Measurements from ENCODE around the gene HBG2.
"Not testable (repeated sequence)": the region's sequence is repeated elsewhere in the genome, so short reads cannot be mapped to it uniquely, and the experiment has no call there.

Gene HBG2

DNA sequence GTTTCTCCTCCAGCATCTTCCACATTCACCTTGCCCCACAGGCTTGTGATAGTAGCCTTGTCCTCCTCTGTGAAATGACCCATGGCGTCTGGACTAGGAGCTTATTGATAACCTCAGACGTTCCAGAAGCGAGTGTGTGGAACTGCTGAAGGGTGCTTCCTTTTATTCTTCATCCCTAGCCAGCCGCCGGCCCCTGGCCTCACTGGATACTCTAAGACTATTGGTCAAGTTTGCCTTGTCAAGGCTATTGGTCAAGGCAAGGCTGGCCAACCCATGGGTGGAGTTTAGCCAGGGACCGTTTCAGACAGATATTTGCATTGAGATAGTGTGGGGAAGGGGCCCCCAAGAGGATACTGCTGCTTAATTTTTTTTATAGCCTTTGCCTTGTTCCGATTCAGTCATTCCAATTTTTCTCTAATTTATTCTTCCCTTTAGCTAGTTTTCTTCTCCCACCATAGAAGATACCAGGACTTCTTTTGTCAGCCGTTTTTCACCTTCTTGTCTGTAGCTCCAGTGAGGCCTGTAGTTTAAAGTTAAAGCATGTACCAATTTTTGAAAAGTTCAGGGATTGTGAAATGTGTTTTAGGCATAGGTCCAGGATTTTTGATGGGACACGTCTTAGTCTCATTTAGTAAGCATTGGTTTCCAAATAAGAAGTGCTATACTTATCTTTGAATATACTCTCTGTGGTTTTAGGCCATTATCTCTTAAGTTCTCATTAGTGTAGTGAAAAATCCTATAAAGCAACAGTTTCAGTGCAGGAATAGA is at the start of gene HBG2:
Gene HBG2 (minus strand): TSS at position 136 of the 768 bp plus-strand sequence. CDS start 53 bp downstream, at position 83.
- DNase-seq; in situ Hi-C loops (cut with MboI; ENCODE audit: low pct_unique_long_range_greater_than_20kb, low sequenced_read_pairs): not testable (repeated sequence)

DNA sequence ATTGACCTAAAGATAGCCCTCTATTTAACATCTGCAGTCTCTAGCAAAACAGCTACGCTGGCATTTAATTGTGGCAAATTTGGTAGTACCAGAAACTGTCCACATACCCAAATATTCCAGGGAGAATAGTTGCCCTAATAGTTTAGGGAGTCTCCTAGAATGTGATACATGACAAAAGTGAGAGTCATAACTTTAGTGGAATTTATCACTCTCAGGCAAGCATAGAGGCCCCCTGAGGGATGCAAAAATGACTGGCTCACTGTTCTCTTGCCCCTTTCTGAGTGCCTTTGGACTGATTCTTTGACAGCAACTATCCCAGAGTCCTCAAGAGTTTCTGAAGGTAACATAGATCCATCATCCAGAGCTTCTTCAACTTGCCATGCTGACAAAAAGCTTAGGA is 49.5 kb upstream of the HBG2 start:
- in situ Hi-C loops (cut with MboI; ENCODE audit: low pct_unique_long_range_greater_than_20kb, low sequenced_read_pairs), result no loop called here

DNA sequence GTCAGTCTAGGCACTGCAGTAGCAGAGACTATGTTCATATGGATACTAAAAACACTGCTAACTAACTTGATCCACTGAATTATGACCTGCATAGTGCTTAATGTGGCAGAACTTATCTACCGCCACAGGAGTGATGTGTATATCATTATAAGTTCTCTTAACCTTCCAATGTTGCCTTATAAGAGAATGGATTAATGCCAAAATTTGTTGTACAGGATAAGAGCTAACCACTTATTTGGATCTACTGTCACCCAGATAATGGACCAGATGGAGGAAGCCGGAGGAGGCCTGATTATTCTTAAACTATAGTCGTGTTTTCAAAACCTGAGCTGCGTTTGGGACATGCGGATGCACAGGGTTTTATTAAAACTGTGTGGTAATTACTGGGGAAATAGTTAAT is 49.0 kb upstream of the HBG2 start:
- in situ Hi-C loops (cut with MboI; ENCODE audit: low pct_unique_long_range_greater_than_20kb, low sequenced_read_pairs), result no loop called here
- DNase-seq, result no peak

More for the DNA sequence above, 49.5 kb upstream of the HBG2 start:
- DNase-seq, result no peak

DNA sequence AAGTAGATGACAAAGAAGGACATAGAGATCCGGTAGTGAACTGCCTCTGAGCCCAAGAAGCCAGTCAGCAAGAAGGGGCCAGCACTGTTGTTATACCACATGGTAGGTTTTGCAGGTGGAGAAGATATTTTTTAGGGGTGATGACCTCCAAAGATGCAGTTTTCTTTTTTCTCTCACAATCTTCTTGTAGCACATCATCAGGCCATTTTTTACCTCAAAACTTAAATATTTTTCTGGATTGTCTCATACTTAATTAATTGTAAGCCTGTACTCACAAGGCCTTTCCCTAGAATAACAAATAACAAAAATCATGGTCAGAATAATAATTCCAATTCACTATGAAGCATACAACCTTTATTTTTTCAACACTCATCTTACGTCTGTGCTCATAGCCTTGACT is 47.3 kb upstream of the HBG2 start, which contains the start of gene OR51B4:
Gene OR51B4 (minus strand): TSS at position 101 of the 400 bp plus-strand sequence. CDS start 0 bp downstream, at position 101.
- no peak for DNase-seq
- in situ Hi-C loops (cut with MboI; ENCODE audit: low pct_unique_long_range_greater_than_20kb, low sequenced_read_pairs), result no loop called here

DNA sequence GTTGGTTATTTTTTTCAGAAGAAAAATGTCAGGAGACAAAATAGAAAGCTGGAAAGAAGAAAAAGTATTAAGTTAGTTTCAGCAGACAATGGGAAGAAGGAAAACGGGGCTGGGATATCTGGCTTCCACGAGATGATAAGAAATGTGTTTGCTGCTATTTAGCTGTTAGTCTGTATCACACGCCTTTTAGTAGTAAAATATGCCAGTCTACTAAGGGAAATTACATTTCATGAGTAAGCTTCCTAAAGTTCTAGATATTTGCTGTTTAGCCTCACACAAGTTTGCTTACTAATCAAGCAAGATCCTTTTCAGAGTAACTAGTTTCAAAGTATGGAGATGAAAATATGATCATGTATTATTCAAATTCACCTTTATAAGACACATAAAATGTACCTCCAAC is 45.7 kb upstream of the HBG2 start:
- no peak for DNase-seq
- in situ Hi-C loops (cut with MboI; ENCODE audit: low pct_unique_long_range_greater_than_20kb, low sequenced_read_pairs), result no loop called here

DNA sequence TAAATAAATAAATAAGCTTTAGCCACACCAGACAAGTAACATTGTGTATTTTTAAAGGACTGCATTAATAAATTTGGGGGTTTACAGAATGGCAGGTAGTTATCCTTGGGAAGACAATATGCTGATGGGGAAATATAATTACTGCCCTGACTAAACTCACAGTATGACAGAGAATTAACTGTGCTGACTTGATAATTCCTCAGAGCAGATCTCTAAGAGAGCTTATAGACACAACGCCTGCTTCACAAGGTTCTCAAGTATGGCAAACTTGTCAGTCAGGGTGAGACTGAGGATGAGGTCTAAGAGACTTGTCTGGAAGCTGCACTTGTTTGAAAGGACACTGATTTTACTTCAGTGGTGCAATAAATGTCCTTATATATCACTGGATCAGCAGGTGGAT is 43.9 kb upstream of the HBG2 start:
- DNase-seq, result no peak
- in situ Hi-C loops (cut with MboI; ENCODE audit: low pct_unique_long_range_greater_than_20kb, low sequenced_read_pairs), result no loop called here

DNA sequence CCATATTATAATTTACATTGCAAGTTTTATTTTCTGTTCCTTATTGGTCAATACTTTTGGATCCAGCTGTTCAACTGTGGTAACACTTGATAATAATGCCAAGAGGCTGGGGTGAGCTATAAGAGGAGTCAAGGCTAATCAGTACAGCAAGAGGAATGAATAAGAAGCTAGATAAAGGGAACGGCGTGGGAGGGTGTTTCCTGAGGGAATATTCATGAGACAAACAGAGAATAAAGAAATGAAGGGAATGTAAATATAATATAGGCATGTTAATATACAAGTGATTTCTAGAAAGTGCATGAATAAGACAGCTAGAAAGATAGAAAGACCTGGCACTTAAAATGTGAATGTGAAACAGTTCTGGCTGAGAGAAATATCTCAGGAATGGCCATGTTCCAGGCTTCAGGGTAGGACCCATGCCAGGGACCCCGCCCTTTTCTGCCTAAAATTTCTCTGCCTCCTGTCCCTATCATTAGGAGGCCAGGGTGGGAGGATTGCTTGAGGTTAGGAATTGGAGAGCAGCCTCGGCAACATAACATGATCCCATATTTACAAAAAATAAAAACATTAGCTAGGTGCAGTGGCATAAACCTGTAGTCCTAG is 43.2 kb upstream of the HBG2 start:
- DNase-seq, result no peak
- in situ Hi-C loops (cut with MboI; ENCODE audit: low pct_unique_long_range_greater_than_20kb, low sequenced_read_pairs), result no loop called here

DNA sequence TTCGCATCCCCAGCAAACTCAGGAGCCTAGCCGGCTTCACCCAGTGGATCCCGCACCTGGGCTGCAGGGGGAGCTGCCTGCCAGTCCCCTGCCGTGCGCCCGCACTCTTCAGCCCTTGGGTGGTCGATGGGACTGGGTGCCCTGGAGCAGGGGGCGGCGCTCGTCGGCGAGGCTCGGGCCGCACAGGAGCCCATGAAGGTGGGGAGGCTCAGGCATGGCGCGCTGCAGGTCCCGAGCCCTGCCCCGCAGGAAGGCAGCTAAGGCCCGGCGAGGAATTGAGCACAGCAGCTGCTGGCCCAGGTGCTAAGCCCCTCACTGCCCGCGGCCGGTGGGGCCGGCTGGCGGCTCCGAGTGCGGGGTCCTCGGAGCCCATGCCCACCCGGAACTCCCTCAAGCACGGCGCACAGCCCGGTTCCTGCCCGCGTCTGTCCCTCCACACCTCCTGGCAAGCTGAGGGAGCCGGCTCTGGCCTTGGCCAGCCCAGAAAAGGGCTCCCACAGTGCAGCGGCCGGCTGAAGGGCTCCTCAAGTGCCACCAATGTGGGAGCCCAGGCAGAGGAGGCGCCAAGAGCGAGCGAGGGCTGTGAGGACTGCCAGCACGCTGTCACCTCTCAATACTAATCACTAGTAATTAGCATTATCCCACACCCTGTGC is 39.9 kb upstream of the HBG2 start:
- in situ Hi-C loops (cut with MboI; ENCODE audit: low pct_unique_long_range_greater_than_20kb, low sequenced_read_pairs), result not testable (repeated sequence)

DNA sequence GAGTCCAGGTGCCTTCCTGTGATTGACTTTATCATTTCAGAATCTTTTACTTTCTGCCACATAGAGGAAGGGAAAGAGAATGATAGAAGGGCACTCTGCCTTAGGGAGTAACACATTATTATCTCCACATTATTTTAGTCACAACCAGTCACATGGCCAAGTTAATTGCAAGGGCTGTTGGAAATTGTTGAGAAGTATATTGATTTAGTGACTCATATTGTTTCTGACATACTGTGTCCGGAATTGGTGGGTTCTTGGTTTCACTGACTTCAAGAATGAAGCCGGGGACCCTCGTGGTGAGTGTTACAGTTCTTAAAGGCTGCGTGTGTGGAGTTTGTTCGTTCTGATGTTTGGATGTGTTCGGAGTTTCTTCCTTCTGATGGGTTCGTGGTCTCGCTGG is 38.4 kb upstream of the HBG2 start:
- DNase-seq, result no peak
- in situ Hi-C loops (cut with MboI; ENCODE audit: low pct_unique_long_range_greater_than_20kb, low sequenced_read_pairs), result no loop called here

More for the DNA sequence above, 39.9 kb upstream of the HBG2 start:
- DNase-seq, result not testable (repeated sequence)

DNA sequence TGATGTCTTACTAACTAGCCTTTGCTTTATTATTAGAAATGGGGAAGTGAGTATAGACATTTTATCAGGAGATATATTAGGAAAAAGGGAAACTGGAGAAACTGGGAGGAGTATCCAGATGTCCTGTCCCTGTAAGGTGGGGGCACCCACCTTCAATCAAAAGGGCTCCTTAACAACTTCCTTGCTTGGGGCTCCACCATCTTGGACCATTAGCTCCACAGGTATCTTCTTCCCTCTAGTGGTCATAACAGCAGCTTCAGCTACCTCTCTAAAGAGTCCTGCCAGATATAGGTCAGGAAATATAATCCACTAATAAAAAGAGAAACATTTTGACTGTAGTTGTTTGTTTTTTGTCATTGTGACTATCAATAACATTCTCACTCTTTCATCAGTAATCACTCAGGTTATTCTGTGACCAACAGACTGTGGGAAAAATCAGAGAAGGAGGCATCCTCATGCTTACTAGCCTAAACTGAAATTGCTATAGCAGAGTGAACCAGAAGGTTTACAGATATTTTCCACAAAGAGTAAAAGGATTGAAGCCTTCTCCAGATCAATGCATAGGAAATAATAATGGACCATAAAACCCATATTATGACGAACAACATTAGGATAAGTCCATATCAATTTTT is 36.7 kb upstream of the HBG2 start:
- peak; percentile 11 for DNase-seq
- in situ Hi-C loops (cut with MboI; ENCODE audit: low pct_unique_long_range_greater_than_20kb, low sequenced_read_pairs), result no loop called here

DNA sequence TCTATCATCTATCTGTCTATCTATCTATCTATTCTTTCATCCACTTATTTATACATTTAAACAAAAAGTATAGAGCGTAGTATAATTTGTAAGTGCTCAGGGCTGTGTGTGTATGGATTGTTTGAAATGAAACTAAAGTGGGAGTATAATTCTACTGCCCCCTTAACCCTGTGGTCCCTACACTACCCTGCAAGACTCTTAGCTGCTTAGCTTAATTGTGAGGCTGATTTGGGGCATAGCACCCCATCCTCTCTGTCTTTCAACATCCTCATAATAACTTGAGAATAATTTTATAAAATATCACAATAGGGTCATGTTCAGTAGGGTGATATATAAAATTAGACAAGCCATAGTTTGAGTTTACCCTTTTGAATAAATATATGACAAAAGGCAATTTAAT is 35.5 kb upstream of the HBG2 start:
- in situ Hi-C loops (cut with MboI; ENCODE audit: low pct_unique_long_range_greater_than_20kb, low sequenced_read_pairs), result no loop called here
- no peak for DNase-seq

DNA sequence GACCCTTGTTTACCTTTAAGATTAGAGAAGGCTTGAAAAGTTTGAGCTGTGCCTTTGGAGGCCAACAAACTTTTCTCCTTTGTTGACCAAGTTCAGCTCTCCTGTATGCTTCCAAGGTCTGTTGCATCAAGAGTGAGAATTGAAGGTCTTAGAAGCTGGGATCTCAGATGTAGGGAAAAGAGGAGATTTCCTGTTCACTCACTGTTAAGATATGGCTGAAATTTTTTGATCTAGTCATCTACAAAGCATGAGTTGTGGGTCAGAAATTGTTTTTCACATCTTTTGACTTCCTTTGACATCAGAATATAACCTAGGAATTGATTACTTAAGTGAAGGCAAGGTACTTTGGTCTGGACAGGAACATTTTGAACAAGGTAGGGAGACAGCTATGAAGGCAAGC is 35.1 kb upstream of the HBG2 start:
- no peak for DNase-seq
- in situ Hi-C loops (cut with MboI; ENCODE audit: low pct_unique_long_range_greater_than_20kb, low sequenced_read_pairs), result no loop called here

DNA sequence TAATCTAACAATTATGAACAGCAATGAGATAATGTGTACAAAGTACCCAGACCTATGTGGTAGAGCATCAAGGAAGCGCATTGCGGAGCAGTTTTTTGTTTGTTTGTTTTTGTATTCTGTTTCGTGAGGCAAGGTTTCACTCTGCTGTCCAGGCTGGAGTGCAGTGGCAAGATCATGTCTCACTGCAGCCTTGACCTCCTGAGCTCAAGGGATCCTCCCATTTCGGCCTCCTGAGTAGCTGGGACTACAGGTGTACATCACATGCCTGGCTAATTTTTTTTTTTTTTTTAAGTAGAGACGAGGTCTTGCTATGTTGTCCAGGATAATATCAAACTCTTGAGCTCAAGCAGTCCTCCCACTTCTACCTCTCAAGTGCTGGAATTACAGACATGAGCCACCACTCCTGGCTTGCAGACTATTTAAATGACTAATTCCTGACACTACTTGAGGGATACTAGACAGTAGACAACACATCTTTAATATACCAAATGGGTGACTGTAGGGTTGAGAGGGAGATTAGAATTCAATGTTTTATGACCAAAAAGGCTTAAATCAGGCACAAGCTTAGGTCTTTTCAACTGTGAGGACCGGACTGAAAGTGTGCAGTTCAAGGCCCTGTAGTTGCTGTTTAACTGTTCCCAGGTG is 34.4 kb upstream of the HBG2 start:
- in situ Hi-C loops (cut with MboI; ENCODE audit: low pct_unique_long_range_greater_than_20kb, low sequenced_read_pairs), result no loop called here
- DNase-seq, result no peak

DNA sequence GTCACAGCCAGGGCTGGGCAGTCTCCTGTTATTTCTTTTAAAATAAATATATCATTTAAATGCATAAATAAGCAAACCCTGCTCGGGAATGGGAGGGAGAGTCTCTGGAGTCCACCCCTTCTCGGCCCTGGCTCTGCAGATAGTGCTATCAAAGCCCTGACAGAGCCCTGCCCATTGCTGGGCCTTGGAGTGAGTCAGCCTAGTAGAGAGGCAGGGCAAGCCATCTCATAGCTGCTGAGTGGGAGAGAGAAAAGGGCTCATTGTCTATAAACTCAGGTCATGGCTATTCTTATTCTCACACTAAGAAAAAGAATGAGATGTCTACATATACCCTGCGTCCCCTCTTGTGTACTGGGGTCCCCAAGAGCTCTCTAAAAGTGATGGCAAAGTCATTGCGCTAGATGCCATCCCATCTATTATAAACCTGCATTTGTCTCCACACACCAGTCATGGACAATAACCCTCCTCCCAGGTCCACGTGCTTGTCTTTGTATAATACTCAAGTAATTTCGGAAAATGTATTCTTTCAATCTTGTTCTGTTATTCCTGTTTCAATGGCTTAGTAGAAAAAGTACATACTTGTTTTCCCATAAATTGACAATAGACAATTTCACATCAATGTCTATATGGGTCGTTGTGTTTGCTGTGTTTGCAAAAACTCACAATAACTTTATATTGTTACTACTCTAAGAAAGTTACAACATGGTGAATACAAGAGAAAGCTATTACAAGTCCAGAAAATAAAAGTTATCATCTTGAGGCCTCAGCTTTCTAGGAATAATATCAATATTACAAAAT is 33.7 kb upstream of the HBG2 start:
- in situ Hi-C loops (cut with MboI; ENCODE audit: low pct_unique_long_range_greater_than_20kb, low sequenced_read_pairs), result no loop called here
- no peak for DNase-seq

DNA sequence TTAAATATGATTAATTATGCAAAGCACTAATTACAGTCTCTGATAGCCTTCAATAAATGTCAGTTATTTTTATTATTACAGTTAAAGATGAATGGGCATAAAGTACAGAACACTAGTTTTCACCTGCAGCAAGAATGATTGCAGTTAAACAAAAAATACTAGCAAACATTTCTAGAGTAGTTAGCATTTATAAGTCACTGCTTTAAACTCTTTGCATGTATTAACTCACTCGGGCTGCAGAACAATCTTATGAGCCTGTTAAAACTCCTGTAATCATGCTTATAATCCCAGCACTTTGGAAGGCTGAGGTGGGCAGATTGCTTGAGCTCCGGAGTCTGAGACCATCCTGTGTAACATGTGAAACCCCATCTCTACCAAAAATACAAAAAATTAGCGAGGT is 32.3 kb upstream of the HBG2 start:
- in situ Hi-C loops (cut with MboI; ENCODE audit: low pct_unique_long_range_greater_than_20kb, low sequenced_read_pairs), result no loop called here
- no peak for DNase-seq

DNA sequence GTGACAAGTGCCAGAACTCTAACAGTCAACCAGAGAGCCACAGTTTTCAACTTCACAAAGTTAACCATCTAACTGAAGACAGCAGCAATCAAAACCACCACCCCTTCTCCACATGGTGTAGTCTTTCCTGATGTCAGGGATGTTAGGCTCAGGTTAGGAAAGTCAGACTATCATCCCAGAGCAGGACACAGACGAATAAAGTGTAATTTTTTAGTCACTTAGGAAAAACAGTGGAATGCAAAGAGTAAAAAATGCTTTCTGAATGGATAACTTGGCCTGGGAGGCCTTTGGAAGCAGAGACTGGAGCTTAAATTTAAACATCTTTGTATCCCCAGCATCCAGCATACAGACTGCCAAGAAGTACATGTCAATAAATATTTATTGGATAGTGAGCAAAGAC is 31.8 kb upstream of the HBG2 start:
- in situ Hi-C loops (cut with MboI; ENCODE audit: low pct_unique_long_range_greater_than_20kb, low sequenced_read_pairs), result no loop called here
- no peak for DNase-seq

DNA sequence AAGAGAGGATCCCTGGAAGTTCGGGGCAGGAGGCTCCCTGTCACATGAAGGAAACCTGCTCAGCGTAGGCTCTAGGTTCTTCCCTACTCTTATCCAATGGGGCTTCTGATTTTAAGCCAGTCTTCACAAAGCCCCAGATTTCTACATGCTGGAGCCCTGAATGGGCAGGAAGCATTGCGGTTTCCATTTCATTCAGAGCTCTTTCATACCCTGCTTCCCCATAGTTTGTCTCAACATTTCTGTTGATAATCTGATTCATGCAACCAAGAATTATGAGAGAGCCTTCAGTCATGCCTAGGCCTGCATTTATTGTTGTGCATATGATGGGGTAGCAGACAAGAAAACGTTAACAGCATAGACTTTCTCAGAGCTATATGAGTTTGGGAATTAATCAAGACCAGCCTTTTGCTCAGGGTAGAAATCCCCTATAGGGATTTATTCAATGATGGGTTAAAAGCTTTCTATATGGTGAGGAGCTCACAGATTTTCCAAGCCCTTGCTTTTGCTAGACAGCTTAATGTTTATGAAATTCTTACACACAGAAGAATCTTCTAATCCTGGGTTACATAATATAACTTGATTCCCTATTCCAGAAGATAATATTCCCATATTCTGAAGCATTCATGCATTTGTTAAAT is 31.2 kb upstream of the HBG2 start:
- in situ Hi-C loops (cut with MboI; ENCODE audit: low pct_unique_long_range_greater_than_20kb, low sequenced_read_pairs), result no loop called here

DNA sequence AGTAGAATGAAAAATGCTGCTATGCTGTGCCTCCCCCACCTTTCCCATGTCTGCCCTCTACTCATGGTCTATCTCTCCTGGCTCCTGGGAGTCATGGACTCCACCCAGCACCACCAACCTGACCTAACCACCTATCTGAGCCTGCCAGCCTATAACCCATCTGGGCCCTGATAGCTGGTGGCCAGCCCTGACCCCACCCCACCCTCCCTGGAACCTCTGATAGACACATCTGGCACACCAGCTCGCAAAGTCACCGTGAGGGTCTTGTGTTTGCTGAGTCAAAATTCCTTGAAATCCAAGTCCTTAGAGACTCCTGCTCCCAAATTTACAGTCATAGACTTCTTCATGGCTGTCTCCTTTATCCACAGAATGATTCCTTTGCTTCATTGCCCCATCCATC is 30.1 kb upstream of the HBG2 start:
- DNase-seq, result no peak
- in situ Hi-C loops (cut with MboI; ENCODE audit: low pct_unique_long_range_greater_than_20kb, low sequenced_read_pairs), result no loop called here

More for the DNA sequence above, 31.2 kb upstream of the HBG2 start:
- DNase-seq, result no peak
